ENCODE measurements around the gene SEC14L1. TPM values are rescaled to one million over a fixed set of nuclear protein-coding genes. Genes with fewer than 3 reads are reported as not detected.

The SEC14L1 gene
- total RNA-seq, 1 experiment from 2014 or later: 58.6 TPM

GRCh38 chr17:77200711-77201110, 59.9 kb downstream of the SEC14L1 start:
- Histone ChIP-seq H4K91ac (ENCODE audit: insufficient read length, low read depth, low read length) (no peak overlapping the region), H3K79me2 (ENCODE audit: insufficient read depth, low read length) (no peaks in the 10 kb centered on the region), H3T11ph (ENCODE audit: low read length) (no peak overlapping the region), H2AK5ac (ENCODE audit: insufficient read length, low read length) (no peak overlapping the region), H4K5ac (ENCODE audit: insufficient read length, low read depth, low read length) (no peak overlapping the region), H2BK5ac (ENCODE audit: insufficient read length, low read length) (no peak overlapping the region), H3K27ac (ENCODE audit: insufficient read length, low read depth, low read length) (no peak overlapping the region), H3K23ac (ENCODE audit: insufficient read length, low read depth, low read length) (no peak overlapping the region), H3K56ac (ENCODE audit: insufficient read length, low read depth, low read length) (no peak overlapping the region), H2BK120ac (ENCODE audit: low read depth, low read length, poor library complexity, severe bottlenecking) (no peak overlapping the region), H2BK20ac (ENCODE audit: low read depth, low read length, poor library complexity, severe bottlenecking) (no peak overlapping the region), H4K8ac (replicated peaks; ENCODE audit: insufficient read length, low read depth, low read length) (no peak overlapping the region), H2BK15ac (ENCODE audit: low read depth, low read length) (no peak overlapping the region), H4K20me1 (ENCODE audit: control insufficient read depth, insufficient read depth, insufficient read length) (no peaks in the 10 kb centered on the region), H3K79me1 (ENCODE audit: insufficient read depth, low read depth, low read length, poor library complexity, severe bottlenecking) (no peaks in the 10 kb centered on the region), H3K27me3 (ENCODE audit: insufficient read depth, low read length) (no peaks in the 10 kb centered on the region), H3K4me2 (ENCODE audit: insufficient read depth, insufficient read length, low read length) (no peak overlapping the region), H2AFZ (ENCODE audit: low read length) (no peak overlapping the region), H3K14ac (ENCODE audit: insufficient read depth, low read length) (no peak overlapping the region), H3K9ac (ENCODE audit: extremely low read depth, insufficient read length, low read length) (no peak overlapping the region), H3K9me3 (ENCODE audit: control insufficient read depth, low read depth, low read length) (no peaks in the 10 kb centered on the region), H3K4me1 (ENCODE audit: insufficient read depth, low read length) (no peaks in the 10 kb centered on the region), H2BK12ac (ENCODE audit: insufficient read length, low read depth, low read length) (no peak overlapping the region), H3K23me2 (ENCODE audit: insufficient read length, low read depth, low read length, poor library complexity, severe bottlenecking) (no peaks in the 10 kb centered on the region), H3K4ac (ENCODE audit: low read depth, low read length) (no peak overlapping the region), H3K18ac (ENCODE audit: insufficient read length, low read depth, low read length) (no peak overlapping the region)
- no peaks in the 10 kb centered on the region for H3K9me3 Mint-ChIP-seq
- peaks cover 16 to 72% (median 65%) of the 10 kb centered on the region in 3 experiments; a peak in 6 of 7 replicates for H3K36me3 Mint-ChIP-seq (ENCODE audit: insufficient read depth in 1 of 3, low read depth in 3 of 3)
- no peak overlapping the region for H3K4me3 Mint-ChIP-seq
- no peak for DNase-seq
- no peak overlapping the region for H3K27ac Mint-ChIP-seq
- H3K4me1 Mint-ChIP-seq: no peaks in the 10 kb centered on the region
- H3K27me3 Mint-ChIP-seq (ENCODE audit: low read depth): no peaks in the 10 kb centered on the region
- no peak for TF ChIP-seq CTCF (conservative IDR thresholded peaks at IDR 0.05)
- WGBS (ENCODE audit: extremely low coverage, insufficient read length, low lambda C conversion rate): no CpG with 5 or more reads among the region's 10 CpGs
